WTC11 (cell line): ENCODE measurements around the gene XRCC4. TPM values are rescaled to one million over a fixed set of nuclear protein-coding genes. Genes with fewer than 3 reads are reported as not detected.

Source experiments
- ATAC-seq: fragments of 200-7000 bp; cut with Tn5 transposase; 2 replicates; pipeline ENCODE4 v1.10.0; 2021; ENCODE audit warnings: mild to moderate bottlenecking, moderate library complexity
- CTCF ChIA-PET: fragments of 300-600 bp; sonication (Branson Sonifier 250); formaldehyde crosslinking; loops from one replicate; lab custom pipeline; 2021; ENCODE audit warnings: antibody characterized with exemption; lab: Charles Lee
- POLR2A ChIA-PET: fragments of 350-600 bp; sonication (Branson Sonifier 250); formaldehyde crosslinking; loops from one replicate; lab custom pipeline; 2021; ENCODE audit warnings: antibody characterized with exemption; lab: Charles Lee
- DNase-seq: peaks from one replicate; pipeline ENCODE4 v3.0.0; 2021; ENCODE audit warnings: low spot score
- H3K27ac Mint-ChIP-seq: 2 replicates; pipeline ENCODE4 v1.8.0; 2021; ENCODE audit warnings: mixed read lengths
- H3K27me3 Mint-ChIP-seq: 2 replicates; pipeline ENCODE4 v1.8.0; 2021; ENCODE audit warnings: low read depth, mild to moderate bottlenecking, moderate library complexity, mixed read lengths
- H3K36me3 Mint-ChIP-seq: 2 replicates; pipeline ENCODE4 v1.8.0; 2021; ENCODE audit warnings: mixed read lengths
- H3K4me1 Mint-ChIP-seq: 2 replicates; pipeline ENCODE4 v1.8.0; 2022; ENCODE audit warnings: mixed read lengths
- H3K4me3 Mint-ChIP-seq: 2 replicates; pipeline ENCODE4 v1.8.0; 2021; ENCODE audit warnings: mild to moderate bottlenecking, moderate library complexity, mixed read lengths
- H3K9me3 Mint-ChIP-seq: 2 replicates; pipeline ENCODE4 v1.8.0; 2021; ENCODE audit warnings: mixed read lengths
- ELF4 ChIP-seq: sonication (generic); formaldehyde crosslinking; IDR thresholded peaks from 2 replicates; pipeline ENCODE4 v1.8.1; 2022; ENCODE audit warnings: low read depth, mild to moderate bottlenecking, moderate library complexity, missing genetic modification reagents
- ESRRA ChIP-seq: sonication (generic); formaldehyde crosslinking; IDR thresholded peaks from 2 replicates; pipeline ENCODE4 v1.8.1; 2022; ENCODE audit warnings: mild to moderate bottlenecking, missing genetic modification reagents, borderline replicate concordance
- GTF2I ChIP-seq: fragments of 250-450 bp; sonication (Bioruptor Pico); conservative IDR thresholded peaks from 2 replicates; pipeline ENCODE4 v1.4.0; 2021; ENCODE audit warnings: mild to moderate bottlenecking
- MXD4 ChIP-seq: fragments of 250-450 bp; sonication (Bioruptor Pico); IDR thresholded peaks from 2 replicates; pipeline ENCODE4 v1.8.0; 2021; ENCODE audit warnings: mild to moderate bottlenecking, moderate library complexity, borderline replicate concordance
- OVOL2 ChIP-seq: fragments of 250-450 bp; sonication (Bioruptor Pico); IDR thresholded peaks from 2 replicates; pipeline ENCODE4 v1.9.0; 2021; ENCODE audit warnings: mild to moderate bottlenecking, borderline replicate concordance
- SMAD3 ChIP-seq: sonication (generic); formaldehyde crosslinking; IDR thresholded peaks from 2 replicates; pipeline ENCODE4 v1.8.0; 2022; ENCODE audit warnings: missing genetic modification reagents, mild to moderate bottlenecking, borderline replicate concordance
- SOX15 ChIP-seq: fragments of 250-450 bp; sonication (Bioruptor Pico); IDR thresholded peaks from 2 replicates; pipeline ENCODE4 v1.9.0; 2021; ENCODE audit warnings: mild to moderate bottlenecking
- SP1 ChIP-seq: sonication (generic); formaldehyde crosslinking; conservative IDR thresholded peaks from 2 replicates; pipeline ENCODE4 v1.8.1; 2022; ENCODE audit warnings: missing genetic modification reagents
- ZNF138 ChIP-seq: sonication (generic); formaldehyde crosslinking; conservative IDR thresholded peaks from 2 replicates; pipeline ENCODE4 v1.8.1; 2022; ENCODE audit warnings: mild to moderate bottlenecking, moderate library complexity, missing genetic modification reagents
- ZNF671 ChIP-seq: fragments of 250-450 bp; sonication (Bioruptor Pico); IDR thresholded peaks from 2 replicates; pipeline ENCODE4 v1.8.0; 2021; ENCODE audit warnings: mild to moderate bottlenecking
- total RNA-seq: library from RNA; stranded (reverse); gene quantifications from 3 replicates; pipeline ENCODE4 v1.2.3, GENCODE V29; 2021
- TF ChIP-seq, protein P1 (sequence below): sonication (generic); formaldehyde crosslinking; IDR thresholded peaks from 2 replicates; pipeline ENCODE4 v1.8.1; 2023; ENCODE audit warnings: mild to moderate bottlenecking, missing genetic modification reagents
- TF ChIP-seq, protein P2 (sequence below): sonication (generic); formaldehyde crosslinking; IDR thresholded peaks from 2 replicates; pipeline ENCODE4 v1.8.1; 2023; ENCODE audit warnings: mild to moderate bottlenecking, missing genetic modification reagents
- TF ChIP-seq, protein P3 (sequence below): sonication (generic); formaldehyde crosslinking; IDR thresholded peaks from 2 replicates; pipeline ENCODE4 v1.8.1; 2023; ENCODE audit warnings: mild to moderate bottlenecking, moderate library complexity, missing genetic modification reagents
- TF ChIP-seq, protein P4 (sequence below): sonication (generic); formaldehyde crosslinking; IDR thresholded peaks from 2 replicates; pipeline ENCODE4 v1.8.1; 2023; ENCODE audit warnings: mild to moderate bottlenecking, missing genetic modification reagents, moderate library complexity
- TF ChIP-seq, protein P5 (sequence below): sonication (generic); formaldehyde crosslinking; IDR thresholded peaks from 2 replicates; pipeline ENCODE4 v1.8.1; 2023; ENCODE audit warnings: mild to moderate bottlenecking, missing genetic modification reagents, moderate library complexity
- TF ChIP-seq, protein P6 (sequence below): sonication (generic); formaldehyde crosslinking; IDR thresholded peaks from 2 replicates; pipeline ENCODE4 v1.8.0; 2022; ENCODE audit warnings: mild to moderate bottlenecking, missing genetic modification reagents
- TF ChIP-seq, protein P7 (sequence below): sonication (generic); formaldehyde crosslinking; IDR thresholded peaks from 2 replicates; pipeline ENCODE4 v1.8.0; 2023; ENCODE audit warnings: missing genetic modification reagents, mild to moderate bottlenecking, borderline replicate concordance

XRCC4 gene
- total RNA-seq, 1 experiment from 2014 or later: 13.5 TPM

DNA sequence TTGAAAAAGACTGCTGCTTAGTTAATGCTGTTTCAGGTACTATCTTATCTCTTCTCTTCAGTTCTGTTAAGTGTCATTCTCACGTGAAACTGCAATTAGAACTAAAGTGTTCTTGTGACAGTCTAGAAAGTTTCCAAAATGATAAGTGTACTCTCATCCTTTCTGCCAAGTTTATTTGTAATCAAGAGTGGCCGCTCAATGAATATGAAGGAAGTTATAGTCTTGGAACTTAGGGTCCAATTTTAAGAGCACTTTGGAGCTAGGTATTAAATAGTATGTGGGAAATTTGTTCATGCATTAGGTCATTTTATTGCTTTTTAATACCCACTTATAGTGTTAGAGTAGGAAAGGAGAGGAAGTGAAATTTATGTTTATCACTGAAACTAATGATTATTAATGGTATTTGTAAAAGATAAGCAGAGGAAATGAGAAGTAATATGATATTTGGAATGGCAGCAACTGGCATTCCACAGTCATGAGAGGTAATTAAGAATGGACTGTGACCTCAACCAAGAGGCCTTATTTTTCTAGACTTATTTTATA, 20.4 kb downstream of the XRCC4 start:
- ChIA-PET POLR2A (no interaction called here), CTCF (no interaction called here)
- Mint-ChIP-seq H3K27ac (no peak overlapping the region), H3K9me3 (peaks cover 17% of the 10 kb centered on the region), H3K27me3 (0 out of 2 replicates have a peak, but pooled peaks cover 2% of the 10 kb centered on the region), H3K4me3 (no peak overlapping the region), H3K4me1 (peaks cover 19% of the 10 kb centered on the region), H3K36me3 (peaks cover 22% of the 10 kb centered on the region)
- ATAC-seq (no peak), DNase-seq (no peak)
- TF ChIP-seq, protein P1, sequence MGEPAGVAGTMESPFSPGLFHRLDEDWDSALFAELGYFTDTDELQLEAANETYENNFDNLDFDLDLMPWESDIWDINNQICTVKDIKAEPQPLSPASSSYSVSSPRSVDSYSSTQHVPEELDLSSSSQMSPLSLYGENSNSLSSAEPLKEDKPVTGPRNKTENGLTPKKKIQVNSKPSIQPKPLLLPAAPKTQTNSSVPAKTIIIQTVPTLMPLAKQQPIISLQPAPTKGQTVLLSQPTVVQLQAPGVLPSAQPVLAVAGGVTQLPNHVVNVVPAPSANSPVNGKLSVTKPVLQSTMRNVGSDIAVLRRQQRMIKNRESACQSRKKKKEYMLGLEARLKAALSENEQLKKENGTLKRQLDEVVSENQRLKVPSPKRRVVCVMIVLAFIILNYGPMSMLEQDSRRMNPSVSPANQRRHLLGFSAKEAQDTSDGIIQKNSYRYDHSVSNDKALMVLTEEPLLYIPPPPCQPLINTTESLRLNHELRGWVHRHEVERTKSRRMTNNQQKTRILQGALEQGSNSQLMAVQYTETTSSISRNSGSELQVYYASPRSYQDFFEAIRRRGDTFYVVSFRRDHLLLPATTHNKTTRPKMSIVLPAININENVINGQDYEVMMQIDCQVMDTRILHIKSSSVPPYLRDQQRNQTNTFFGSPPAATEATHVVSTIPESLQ (CRISPR knock-in tag): no peak
- TF ChIP-seq GTF2I (CRISPR knock-in tag) (no peak), ZNF671 (CRISPR knock-in tag) (no peak), ZNF138 (no peak), ELF4 (CRISPR knock-in tag) (no peak)
- TF ChIP-seq, protein P2, sequence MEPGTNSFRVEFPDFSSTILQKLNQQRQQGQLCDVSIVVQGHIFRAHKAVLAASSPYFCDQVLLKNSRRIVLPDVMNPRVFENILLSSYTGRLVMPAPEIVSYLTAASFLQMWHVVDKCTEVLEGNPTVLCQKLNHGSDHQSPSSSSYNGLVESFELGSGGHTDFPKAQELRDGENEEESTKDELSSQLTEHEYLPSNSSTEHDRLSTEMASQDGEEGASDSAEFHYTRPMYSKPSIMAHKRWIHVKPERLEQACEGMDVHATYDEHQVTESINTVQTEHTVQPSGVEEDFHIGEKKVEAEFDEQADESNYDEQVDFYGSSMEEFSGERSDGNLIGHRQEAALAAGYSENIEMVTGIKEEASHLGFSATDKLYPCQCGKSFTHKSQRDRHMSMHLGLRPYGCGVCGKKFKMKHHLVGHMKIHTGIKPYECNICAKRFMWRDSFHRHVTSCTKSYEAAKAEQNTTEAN (CRISPR knock-in tag): no peak

DNA sequence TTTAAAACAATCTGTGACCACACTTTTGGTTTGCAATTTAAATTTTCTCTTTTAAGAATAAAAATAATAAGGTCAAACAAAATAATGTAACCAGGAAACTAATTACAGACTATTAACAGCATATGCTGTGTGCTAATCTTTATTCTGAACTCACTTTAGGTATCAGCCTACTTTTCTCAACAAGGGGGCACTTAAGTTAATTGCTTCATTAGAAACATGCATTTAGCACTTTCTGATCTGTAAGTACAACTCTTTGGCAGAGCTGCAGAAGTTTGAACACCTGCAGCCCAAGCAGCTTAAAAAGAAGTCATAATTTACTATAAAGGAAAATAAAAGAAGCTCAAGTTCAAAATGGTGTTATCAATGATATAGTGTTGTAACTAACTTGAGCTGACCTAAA, 21.7 kb downstream of the XRCC4 start:
- no peaks in the 10 kb centered on the region for H3K27me3 Mint-ChIP-seq
- no peak for TF ChIP-seq SOX15 (CRISPR knock-in tag)
- TF ChIP-seq ELF4 (CRISPR knock-in tag): no peak
- no peak for TF ChIP-seq SP1 (CRISPR knock-in tag)
- TF ChIP-seq, protein P2 (CRISPR knock-in tag): no peak
- TF ChIP-seq, protein P3, sequence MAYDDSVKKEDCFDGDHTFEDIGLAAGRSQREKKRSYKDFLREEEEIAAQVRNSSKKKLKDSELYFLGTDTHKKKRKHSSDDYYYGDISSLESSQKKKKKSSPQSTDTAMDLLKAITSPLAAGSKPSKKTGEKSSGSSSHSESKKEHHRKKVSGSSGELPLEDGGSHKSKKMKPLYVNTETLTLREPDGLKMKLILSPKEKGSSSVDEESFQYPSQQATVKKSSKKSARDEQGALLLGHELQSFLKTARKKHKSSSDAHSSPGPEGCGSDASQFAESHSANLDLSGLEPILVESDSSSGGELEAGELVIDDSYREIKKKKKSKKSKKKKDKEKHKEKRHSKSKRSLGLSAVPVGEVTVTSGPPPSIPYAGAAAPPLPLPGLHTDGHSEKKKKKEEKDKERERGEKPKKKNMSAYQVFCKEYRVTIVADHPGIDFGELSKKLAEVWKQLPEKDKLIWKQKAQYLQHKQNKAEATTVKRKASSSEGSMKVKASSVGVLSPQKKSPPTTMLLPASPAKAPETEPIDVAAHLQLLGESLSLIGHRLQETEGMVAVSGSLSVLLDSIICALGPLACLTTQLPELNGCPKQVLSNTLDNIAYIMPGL (CRISPR knock-in tag): no peak
- CTCF ChIA-PET: no interaction called here
- peaks cover 19% of the 10 kb centered on the region for H3K4me1 Mint-ChIP-seq
- H3K4me3 Mint-ChIP-seq: no peak overlapping the region
- peaks cover 9% of the 10 kb centered on the region for H3K36me3 Mint-ChIP-seq
- POLR2A ChIA-PET: no interaction called here
- peaks cover 5% of the 10 kb centered on the region for H3K9me3 Mint-ChIP-seq
- no peak overlapping the region for H3K27ac Mint-ChIP-seq
- DNase-seq (no peak), ATAC-seq (no peak)

DNA sequence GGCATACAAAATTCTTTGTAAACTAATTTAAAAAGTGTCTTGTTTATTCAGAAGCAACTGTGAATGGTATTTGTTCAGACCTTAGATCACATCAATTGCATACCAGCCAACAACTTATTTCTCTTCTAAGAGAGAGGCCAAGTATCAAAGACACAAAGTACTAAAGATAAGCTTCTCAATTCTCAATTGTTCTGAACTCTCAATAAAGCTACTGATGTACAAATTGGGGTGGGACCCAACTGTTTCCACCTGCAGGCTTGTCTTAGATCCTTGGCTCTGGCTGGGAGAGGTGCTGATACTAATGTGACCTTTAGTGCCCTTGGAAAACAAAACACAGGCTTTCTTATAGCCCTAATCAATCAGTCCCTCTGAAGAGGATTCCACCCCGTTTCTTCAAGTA, 22.1 kb downstream of the XRCC4 start:
- POLR2A ChIA-PET: no interaction called here
- ATAC-seq (peak; percentile 43), DNase-seq (no peak)
- Mint-ChIP-seq H3K27me3 (no peaks in the 10 kb centered on the region), H3K9me3 (peaks cover under 1% of the 10 kb centered on the region), H3K4me3 (no peak overlapping the region), H3K36me3 (peaks cover 5% of the 10 kb centered on the region), H3K4me1 (peaks cover 19% of the 10 kb centered on the region), H3K27ac (no peak overlapping the region)
- CTCF ChIA-PET: no interaction called here
- no peak for TF ChIP-seq MXD4 (CRISPR knock-in tag)
- no peak for TF ChIP-seq ESRRA (CRISPR knock-in tag)
- no peak for TF ChIP-seq OVOL2
- TF ChIP-seq, protein P4, sequence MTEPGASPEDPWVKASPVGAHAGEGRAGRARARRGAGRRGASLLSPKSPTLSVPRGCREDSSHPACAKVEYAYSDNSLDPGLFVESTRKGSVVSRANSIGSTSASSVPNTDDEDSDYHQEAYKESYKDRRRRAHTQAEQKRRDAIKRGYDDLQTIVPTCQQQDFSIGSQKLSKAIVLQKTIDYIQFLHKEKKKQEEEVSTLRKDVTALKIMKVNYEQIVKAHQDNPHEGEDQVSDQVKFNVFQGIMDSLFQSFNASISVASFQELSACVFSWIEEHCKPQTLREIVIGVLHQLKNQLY: no peak
- TF ChIP-seq SMAD3: no peak
- TF ChIP-seq, protein P5, sequence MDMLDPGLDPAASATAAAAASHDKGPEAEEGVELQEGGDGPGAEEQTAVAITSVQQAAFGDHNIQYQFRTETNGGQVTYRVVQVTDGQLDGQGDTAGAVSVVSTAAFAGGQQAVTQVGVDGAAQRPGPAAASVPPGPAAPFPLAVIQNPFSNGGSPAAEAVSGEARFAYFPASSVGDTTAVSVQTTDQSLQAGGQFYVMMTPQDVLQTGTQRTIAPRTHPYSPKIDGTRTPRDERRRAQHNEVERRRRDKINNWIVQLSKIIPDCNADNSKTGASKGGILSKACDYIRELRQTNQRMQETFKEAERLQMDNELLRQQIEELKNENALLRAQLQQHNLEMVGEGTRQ: no peak
- TF ChIP-seq, protein P6, sequence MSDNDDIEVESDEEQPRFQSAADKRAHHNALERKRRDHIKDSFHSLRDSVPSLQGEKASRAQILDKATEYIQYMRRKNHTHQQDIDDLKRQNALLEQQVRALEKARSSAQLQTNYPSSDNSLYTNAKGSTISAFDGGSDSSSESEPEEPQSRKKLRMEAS: no peak
- TF ChIP-seq, protein P7, sequence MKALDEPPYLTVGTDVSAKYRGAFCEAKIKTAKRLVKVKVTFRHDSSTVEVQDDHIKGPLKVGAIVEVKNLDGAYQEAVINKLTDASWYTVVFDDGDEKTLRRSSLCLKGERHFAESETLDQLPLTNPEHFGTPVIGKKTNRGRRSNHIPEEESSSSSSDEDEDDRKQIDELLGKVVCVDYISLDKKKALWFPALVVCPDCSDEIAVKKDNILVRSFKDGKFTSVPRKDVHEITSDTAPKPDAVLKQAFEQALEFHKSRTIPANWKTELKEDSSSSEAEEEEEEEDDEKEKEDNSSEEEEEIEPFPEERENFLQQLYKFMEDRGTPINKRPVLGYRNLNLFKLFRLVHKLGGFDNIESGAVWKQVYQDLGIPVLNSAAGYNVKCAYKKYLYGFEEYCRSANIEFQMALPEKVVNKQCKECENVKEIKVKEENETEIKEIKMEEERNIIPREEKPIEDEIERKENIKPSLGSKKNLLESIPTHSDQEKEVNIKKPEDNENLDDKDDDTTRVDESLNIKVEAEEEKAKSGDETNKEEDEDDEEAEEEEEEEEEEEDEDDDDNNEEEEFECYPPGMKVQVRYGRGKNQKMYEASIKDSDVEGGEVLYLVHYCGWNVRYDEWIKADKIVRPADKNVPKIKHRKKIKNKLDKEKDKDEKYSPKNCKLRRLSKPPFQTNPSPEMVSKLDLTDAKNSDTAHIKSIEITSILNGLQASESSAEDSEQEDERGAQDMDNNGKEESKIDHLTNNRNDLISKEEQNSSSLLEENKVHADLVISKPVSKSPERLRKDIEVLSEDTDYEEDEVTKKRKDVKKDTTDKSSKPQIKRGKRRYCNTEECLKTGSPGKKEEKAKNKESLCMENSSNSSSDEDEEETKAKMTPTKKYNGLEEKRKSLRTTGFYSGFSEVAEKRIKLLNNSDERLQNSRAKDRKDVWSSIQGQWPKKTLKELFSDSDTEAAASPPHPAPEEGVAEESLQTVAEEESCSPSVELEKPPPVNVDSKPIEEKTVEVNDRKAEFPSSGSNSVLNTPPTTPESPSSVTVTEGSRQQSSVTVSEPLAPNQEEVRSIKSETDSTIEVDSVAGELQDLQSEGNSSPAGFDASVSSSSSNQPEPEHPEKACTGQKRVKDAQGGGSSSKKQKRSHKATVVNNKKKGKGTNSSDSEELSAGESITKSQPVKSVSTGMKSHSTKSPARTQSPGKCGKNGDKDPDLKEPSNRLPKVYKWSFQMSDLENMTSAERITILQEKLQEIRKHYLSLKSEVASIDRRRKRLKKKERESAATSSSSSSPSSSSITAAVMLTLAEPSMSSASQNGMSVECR (CRISPR knock-in tag): no peak
